HS-27A (cell line): ENCODE data around the gene ANO1.

Experiments used
- DNase-seq: peaks from one replicate; pipeline ENCODE4 v3.0.0-alpha.2; 2012; ENCODE audit warnings: low read depth, missing footprints

ANO1 gene

DNA sequence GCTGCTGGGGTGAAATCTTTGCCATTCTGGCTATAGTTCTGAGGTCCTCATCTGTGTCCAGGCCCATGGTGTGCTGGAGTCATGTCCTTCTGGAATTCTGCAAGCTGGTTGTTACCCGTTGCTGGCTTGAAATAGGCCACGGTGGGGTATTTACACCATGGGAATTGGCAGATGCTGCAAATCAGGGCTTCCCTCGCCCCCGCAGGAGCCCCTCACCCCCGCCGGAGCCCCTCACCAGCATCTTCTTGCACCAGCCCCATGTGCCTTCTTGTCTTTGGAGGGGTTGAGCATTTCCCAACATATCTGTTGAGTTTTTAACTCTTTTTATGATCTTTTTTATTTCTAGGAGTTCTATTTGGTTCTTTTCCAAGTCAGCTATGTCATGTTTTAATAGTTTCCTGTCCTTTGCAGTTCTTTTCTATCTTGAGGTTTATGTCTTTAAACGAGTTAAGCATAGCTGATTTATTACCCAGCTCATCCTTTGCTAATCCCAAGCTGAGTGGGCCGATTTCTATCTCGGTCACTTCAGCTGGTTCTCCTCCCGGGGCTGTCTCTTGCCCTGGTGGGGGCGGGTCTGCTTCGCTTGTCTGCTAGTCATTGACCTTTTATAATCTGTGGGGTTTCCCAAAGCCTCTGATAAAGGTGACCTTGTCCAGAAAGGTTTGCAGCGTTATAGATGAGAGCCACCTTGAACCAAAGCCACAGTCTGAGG lies 17.6 kb downstream of the ANO1 start:
- no peak for DNase-seq

DNA sequence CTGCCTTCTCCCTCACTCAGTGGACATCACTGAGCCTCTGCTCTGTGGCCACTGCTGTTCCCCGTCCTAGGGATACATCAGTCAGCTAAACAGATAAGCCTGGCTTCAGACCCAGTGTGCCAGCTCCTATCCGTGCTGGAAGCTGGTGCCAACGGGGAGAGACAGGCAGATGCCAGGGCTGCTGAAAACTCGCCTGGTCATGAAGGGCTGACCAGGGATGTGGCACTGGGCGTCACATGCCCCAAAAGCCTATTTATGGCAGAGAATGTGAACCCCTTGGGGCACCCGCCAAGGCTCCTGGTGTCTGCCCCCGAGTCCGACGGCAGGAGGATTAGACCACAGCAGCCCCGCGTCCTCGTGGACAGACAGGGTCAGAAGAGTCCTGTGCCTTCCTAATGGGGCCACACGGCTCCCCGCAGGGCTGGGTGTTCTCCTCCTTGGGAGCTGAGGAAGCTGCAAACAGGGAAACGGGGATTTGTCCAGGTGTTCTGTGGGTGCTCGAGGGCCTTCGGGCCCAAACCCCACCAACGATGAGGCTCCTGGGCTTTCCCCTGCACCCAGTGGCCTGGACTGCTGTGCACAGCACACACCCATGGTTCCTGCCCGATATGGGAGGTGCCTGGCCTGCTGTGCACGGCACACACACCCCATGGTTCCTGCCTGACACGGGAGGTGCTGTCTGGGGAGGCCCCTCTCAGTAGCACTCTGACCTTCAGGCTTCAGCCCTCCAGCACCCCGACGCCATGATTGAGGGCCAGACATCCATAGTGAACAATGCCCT lies 19.9 kb downstream of the ANO1 start:
- DNase-seq, result no peak

- no peak for DNase-seq
These were observed 20.8 kb downstream of the ANO1 start for GRCh38 chr11:70098936-70099335.

GRCh38 chr11:70099578-70100279 lies 21.6 kb downstream of the ANO1 start:
- no peak for DNase-seq

- no peak for DNase-seq
These were observed 22.1 kb downstream of the ANO1 start for GRCh38 chr11:70100280-70100603.

DNA sequence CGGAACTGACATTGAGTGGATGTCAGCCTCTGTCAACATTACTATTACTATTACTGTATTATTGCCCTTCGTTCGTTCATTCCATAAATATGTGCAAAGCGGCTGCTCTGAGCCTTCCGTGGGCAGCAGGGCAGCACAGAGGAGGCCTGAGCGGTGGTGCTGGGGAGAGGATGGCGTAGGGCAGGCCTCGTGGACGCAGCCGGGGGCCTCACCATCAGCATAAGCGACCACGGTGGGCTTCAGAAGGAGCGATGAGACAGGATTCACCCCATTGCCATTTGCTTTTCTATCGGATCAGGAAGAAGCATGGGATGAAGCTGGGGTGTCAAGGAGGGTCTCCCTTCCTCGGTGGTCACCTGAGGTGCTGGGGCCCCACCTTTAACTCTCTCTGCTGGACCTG lies 22.7 kb downstream of the ANO1 start:
- no peak for DNase-seq

- DNase-seq, result no peak
These were observed 25.3 kb downstream of the ANO1 start for GRCh38 chr11:70103256-70103975.

- no peak for DNase-seq
These were observed 26.3 kb downstream of the ANO1 start for GRCh38 chr11:70104419-70104818.

- DNase-seq, result no peak
These were observed 26.8 kb downstream of the ANO1 start for GRCh38 chr11:70104961-70105360.

DNA sequence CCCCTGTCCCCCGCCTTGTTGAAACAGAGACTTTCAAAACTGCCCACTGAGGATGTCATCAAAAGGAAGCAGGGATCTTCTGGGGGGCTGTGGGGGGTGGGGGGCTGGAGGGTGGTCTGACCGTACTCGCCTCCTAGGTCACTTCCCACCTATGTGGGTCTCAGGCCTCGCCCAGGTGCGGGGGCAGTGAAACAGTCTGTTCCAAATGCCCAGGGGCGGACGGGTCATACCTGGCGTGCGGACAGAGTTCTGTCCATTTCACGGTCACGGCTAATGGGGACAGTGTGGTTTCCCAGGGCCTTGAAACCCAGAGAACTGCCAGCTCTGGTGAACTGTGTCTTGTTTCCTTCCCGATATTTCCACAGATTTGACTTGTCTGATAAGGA lies 27.2 kb downstream of the ANO1 start:
- no peak for DNase-seq

DNA sequence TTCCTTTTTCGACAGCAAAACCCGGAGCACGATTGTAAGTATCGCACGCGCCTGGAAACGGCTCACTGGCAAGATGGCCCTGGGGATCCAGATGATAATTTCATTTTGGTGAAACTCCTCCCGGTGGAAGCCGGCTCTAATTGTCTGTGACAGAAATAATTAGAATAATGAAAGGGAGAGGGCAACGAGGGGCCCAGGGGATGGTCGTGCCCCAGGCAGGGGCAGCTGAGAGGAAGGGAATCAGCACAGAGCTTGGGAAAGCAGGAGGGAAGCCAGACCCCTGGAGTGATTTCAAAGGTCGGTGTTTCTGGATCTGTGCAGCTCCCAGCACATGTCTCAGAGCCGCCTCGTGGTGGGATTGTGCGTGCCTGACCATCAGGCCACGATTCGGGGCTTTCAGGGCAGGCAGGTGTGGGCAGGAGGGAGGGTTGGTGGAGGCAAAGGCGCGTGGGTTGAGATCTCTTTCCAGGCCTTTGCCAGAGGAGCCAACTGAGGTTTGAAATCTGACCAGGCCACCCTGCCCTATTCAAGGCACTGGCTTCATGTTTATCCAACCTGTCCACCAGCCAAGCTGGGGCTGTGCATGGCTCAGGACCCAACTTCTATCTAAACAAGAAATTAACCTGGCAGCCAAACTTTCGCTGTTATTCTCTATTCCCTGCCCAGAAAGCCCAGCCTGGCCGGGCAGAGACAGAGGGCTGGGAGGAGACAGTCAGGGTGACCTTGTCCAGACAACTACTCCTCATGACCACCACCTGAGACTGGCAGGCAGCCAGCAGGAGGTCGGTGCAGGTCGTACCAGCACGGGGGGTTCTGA lies 27.8 kb downstream of the ANO1 start:
- no peak for DNase-seq

GRCh38 chr11:70106757-70107156 lies 28.6 kb downstream of the ANO1 start:
- no peak for DNase-seq

- no peak for DNase-seq
These were observed 29.1 kb downstream of the ANO1 start for GRCh38 chr11:70107191-70107590.

DNA sequence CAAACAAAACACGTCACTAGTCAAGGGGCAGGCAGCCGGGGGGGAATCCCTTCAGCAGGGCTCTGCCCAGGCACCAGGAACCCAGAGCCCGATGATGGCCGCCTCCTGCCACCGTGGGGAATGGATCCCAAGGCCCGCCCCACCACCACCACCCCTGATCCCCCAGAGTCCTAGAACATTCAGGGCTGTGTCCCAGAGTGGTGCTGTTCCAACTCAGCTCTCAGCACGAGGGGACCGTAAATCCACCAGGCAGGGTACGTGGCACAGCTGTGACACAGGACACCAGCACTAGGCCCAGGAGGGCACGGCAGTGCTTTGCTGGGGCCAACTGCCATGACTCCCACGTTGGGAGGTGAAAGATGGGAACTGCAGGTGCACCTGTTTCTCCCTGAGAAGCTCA lies 29.6 kb downstream of the ANO1 start:
- no peak for DNase-seq

GRCh38 chr11:70108250-70108649 lies 30.1 kb downstream of the ANO1 start:
- DNase-seq, result no peak

DNA sequence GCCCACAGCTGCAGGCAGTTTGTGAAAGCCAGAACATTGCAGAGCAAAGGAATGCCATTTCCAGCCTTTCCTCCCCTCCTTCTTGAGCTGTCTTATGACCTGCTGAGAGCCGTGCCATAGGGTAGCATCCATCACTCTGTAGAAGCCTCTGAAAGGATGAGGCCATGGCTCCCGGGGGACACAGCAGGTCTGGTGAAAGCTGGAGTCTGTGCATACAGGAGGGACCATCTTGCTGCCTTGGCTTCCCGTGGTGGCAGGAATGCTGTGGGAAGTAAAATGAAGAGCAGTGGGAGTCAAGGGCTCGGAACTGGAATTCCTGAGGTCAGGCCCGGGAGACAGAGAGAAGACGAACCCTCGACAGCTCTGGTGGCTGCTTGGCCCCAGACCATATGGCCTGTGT lies 30.9 kb downstream of the ANO1 start:
- no peak for DNase-seq

GRCh38 chr11:70109903-70110302 lies 31.8 kb downstream of the ANO1 start:
- DNase-seq, result no peak

DNA sequence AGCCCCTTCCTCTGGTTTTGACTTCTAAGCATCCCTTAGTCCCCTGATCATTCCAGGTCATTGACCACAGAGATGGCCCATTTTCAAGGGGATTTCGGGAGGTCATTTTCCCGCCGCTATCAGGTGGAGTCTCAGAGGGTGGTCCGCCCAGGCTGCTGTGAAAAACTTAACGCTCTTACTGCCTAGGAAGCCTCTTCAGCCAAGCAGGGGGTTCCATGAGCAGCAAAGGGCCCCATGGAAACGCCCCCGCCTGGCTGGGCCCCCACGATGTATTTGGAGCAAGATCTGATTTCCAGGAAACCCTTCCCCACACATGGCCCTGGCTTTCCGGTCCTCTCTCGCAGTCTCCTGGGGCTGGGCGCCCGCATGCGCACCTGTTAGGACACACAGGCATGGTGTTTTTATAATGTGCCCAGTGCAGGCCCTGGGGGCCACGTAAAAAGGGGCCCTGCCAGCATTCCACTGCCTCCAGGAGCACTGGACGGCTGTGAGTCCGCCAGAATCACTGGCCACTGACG lies 32.5 kb downstream of the ANO1 start:
- no peak for DNase-seq

GRCh38 chr11:70111269-70112016 lies 33.3 kb downstream of the ANO1 start:
- DNase-seq, result no peak

DNA sequence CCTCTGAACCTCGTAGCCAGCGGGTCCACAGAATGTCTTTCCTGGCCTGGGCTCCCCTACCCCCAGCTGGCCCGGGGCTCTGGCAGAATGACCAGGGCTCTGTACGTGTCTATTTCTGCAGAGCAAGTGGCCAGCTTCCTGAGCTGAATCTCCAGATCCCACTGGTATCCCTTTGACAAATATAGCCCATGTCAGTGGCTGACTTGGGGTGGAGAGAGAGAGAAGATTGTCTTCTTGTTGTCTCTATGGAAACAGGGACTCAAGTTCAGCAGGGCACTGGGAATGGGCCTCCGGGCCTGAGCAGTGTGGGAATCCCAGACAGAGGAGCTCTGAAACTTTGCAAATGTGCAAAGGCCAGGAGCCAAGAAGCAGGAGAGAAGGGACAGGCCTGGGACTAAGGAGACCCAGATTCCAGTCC lies 33.9 kb downstream of the ANO1 start:
- no peak for DNase-seq

DNA sequence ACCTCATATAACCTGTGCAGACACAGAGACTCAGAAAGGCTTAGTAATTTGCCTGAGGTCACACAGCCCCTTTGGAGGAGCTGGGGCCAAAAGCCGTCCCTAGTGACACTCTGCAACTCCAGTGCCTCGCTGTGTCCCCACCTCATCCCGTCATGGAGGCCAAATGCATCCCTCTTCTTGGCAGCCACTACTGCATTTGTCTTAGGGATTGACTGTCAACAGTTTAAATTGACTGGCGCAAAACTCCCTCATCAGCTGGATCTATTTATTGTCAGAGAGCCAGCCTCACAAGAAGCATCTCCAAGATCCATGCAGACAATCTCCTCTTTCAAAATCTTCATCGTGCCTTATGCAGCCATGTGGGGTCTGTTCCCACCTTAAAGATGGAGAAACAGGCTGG lies 35.7 kb downstream of the ANO1 start:
- DNase-seq, result no peak
